GM20000 (cell line): Measurements from ENCODE around the gene LRRC14B.
"Not testable (repeated sequence)": the region's sequence is repeated elsewhere in the genome, so short reads cannot be mapped to it uniquely, and the experiment has no call there.

ENCODE experiments used
- DNase-seq: peaks from one replicate; pipeline ENCODE4 v3.0.0; 2012; ENCODE audit warnings: low spot score
- TF ChIP-seq, protein P1 (sequence below): IDR thresholded peaks from 2 replicates; pipeline ENCODE4 v1.5.1; 2012; ENCODE audit warnings: mild to moderate bottlenecking, control low read depth; ENCODE audit errors: extremely low read depth, missing control alignments

Gene LRRC14B

DNA sequence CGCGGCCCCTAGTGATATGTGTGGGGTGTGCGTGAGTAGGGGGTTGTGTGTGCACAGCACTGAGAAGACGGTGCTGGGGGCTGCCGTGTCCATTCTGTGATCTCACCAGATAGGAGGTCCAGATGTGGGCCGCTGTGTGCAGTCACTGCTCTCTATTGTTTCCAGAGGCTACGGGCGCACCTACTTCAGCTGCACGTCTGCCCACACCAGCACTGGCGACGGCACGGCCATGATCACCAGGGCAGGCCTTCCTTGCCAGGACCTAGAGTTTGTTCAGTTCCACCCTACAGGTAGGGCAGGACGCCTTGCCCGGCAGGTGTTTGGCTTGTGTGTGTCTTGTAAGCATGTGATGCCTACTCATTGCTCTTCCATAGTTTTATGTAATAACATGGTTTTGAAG lies 39.4 kb downstream of the LRRC14B start:
- TF ChIP-seq, protein P1, sequence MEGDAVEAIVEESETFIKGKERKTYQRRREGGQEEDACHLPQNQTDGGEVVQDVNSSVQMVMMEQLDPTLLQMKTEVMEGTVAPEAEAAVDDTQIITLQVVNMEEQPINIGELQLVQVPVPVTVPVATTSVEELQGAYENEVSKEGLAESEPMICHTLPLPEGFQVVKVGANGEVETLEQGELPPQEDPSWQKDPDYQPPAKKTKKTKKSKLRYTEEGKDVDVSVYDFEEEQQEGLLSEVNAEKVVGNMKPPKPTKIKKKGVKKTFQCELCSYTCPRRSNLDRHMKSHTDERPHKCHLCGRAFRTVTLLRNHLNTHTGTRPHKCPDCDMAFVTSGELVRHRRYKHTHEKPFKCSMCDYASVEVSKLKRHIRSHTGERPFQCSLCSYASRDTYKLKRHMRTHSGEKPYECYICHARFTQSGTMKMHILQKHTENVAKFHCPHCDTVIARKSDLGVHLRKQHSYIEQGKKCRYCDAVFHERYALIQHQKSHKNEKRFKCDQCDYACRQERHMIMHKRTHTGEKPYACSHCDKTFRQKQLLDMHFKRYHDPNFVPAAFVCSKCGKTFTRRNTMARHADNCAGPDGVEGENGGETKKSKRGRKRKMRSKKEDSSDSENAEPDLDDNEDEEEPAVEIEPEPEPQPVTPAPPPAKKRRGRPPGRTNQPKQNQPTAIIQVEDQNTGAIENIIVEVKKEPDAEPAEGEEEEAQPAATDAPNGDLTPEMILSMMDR, result no peak
- DNase-seq, result no peak

DNA sequence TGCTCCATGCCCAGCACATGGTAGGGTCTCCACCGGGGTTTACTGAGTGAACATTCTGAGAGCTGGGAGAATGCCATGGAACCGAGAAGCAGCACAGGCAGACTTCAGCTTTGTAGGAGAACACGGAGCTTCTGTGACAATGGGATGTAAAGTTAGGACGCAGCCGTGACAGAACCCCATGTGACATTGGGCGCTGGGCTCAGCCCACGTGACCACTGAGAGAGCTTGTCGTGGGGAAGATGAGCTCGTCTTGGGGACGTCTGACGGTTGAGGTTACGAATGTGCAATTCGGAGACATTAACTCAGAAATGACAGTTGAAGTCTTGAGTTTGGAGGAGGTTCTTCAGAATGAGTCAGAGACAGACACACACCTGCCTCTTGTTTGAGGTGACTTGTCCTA lies 40.4 kb downstream of the LRRC14B start:
- TF ChIP-seq, protein P1, result no peak
- DNase-seq, result no peak

DNA sequence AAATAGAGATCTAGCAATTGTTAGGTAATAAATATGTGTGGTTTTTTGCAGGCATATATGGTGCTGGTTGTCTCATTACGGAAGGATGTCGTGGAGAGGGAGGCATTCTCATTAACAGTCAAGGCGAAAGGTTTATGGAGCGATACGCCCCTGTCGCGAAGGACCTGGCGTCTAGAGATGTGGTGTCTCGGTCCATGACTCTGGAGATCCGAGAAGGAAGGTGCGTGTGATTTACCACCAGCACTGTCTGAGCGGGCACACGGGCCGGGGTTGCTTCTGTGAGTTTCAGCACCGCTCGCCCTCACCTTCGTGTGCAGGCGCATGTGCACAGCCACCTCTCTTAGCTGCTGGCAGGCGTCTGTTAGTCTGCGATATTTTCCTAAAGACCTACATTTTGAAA lies 42.1 kb downstream of the LRRC14B start:
- DNase-seq, result not testable (repeated sequence)

DNA sequence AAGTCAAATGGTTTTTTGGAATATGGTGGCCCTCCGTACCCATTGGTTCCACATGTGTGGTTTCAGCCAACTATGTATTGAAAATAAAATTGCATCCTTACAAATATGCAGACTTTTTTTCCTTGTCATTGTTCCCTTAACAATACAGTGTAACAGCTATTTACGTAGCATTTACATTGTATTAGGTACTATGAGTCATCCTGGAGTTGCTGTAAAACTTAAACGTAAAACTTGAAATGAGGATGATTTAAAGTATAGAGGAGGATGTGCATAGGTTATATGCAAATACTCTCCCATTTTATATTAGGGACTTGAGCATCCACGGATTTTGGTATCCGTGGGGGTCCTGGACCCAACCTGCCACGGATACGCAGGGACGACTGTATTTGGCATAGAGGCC lies 43.2 kb downstream of the LRRC14B start:
- no peak for DNase-seq
- TF ChIP-seq, protein P1, result no peak

DNA sequence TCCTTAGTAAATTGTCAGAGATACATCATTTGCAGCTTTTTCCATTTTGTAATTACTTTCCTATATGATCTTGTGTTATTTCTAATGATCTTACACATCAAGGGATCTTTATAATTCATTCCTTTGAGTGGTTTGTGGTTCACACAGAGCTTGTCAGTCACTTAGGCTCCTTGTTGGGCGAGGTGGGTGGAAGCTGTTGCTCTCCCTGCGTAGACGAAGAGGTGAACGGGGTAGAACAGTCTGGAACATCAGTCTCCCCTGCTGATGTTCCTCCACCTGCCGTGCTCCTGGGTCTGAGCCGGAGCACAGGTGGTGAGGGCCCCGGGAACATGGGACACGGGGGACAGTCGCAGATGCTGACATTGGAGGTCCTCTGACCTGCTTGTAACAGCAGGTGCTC lies 44.2 kb downstream of the LRRC14B start:
- not testable (repeated sequence) for DNase-seq

DNA sequence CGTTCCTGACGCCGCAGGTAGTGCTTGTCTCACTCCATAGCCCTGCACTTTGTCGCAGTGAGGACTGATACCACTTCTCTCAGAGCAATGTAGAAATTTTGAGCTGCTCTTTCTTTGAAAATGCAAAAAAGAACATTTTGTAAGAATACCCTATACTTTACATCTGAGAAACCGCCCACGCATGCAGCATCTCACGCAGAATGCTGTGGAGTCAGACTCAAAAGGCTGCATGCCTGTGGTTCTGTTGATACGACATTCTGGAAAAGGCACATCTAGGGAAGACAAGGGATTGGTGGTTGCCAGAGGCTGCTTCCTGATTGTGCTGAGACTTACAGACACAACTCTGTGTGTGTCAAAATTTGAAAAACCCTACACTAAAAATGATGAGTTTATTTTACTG lies 46.6 kb downstream of the LRRC14B start:
- not testable (repeated sequence) for DNase-seq

DNA sequence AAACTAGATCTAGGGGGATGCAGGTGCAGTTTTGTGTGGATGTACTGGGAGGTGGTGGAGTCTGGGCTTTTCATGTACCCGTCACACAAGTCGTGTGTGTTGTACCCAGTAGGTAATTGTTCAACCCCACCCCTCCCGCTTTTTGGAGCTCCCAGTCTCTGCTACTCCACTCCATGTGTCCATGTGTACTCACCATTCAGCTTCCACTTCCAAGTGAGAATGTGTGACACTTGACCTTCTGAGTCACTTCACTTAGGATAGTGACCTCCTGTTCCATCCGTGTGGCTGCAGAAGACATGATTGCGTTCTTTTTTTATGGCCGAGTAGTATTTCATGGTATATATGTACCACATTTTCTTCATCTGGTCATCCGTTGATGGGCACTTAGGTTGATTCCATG lies 49.3 kb downstream of the LRRC14B start:
- not testable (repeated sequence) for DNase-seq

DNA sequence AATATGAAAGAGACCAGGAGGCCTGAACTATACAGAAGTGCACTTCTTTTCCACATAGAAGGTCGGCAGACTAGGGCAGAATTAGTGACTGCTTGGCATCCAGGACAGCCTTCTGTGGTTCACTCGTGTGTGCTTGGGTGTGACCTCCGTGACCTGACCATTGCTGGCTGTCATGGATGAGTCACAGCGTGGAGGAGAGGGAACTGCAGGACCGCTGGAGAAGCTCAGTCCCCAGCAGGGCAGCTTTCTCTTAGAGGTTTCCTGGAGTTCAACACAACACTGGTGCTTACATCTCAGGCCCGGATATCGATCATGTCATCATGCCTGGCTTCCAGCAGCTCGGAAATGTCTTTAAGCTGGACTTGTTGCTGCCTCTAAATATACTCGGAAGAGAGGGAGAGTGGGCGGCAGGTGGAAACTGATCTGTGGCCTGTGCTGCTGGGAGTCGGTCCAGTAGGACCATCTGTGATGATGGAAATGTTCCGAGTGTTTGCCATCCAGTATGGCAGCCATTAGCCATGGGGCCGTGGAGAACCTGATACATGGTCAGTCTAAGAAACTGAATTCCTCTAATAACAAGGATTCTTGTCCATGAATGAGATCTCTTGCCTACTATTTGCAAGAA lies 49.9 kb downstream of the LRRC14B start:
- DNase-seq, result not testable (repeated sequence)

DNA sequence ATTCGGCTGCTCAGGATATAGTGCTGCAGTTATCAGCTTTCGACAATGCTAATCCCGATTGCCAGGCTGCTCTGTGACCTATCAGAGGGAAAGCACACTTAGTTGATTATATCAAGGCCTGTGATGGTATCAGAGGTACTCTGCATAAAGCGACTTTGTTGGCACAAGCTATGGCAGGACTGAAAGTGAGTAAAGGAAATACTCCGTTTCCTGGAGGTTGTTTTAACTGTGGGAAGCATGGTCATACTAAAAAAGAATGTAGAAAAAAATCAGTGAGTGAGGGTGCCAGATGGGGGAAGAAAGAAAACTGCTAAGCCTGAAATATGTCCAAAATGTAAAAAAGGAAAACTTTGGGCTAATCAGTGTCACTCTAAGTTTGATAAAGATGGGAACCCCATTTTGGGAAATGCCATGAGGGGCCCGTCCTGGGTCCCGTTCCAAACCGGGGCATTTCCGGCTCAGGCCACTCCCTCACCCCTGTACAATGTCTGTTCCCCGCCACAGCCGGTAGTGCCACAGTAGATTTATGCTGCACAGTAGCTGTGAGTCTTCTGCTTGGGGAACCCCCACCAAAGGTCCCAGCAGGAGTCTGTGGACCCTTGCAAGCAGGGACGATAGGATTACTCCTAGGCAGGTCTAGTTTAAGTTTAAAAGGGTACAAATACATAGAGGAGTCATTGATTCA lies 52.5 kb downstream of the LRRC14B start:
- not testable (repeated sequence) for DNase-seq

DNA sequence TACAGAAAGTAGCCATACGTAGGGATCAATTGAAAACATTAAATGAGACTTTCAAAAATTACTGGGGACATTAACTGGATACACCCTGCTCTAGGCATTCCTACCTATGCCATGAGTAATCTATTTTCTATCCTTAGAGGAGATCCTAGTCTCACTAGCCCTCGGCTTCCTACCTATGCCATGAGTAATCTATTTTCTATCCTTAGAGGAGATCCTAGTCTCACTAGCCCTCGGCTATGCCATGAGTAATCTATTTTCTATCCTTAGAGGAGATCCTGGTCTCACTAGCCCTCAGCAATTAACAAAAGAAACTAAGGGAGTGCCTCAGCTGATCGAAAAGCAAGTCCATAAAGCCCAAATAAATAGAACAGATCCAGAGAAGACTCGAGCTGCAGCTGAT lies 54.4 kb downstream of the LRRC14B start:
- DNase-seq, result not testable (repeated sequence)
